Non-pigmented ciliary epithelial cell (primary cell): ENCODE results near the gene FOXO3.

Source experiments
- DNase-seq: peaks from one replicate; pipeline ENCODE4 v3.0.0-alpha.2; 2010; ENCODE audit warnings: low read depth

FOXO3 gene

GRCh38 chr6:108685970-108686369, 125.3 kb downstream of the FOXO3 start:
- no peak for DNase-seq

DNA sequence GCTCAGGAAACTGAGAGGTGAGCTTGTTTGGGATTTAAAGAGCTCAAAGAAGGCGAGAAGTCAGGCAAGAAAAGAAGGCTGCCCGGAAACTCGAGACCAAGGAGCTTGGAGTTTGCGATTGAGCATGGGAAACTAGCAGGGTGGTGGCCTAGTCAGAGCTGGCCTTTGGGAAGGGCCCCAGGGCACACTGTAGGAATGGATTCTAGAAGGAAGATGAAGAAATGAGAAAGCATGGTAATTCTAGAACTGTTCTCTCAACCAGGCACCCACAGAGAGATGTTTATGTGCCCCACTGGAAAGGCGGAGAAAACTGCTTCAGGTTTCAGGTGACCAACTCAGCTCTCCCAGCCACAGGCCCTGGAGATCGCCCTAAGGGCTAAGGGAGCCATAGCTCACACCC, 126.2 kb downstream of the FOXO3 start:
- DNase-seq: no peak

DNA sequence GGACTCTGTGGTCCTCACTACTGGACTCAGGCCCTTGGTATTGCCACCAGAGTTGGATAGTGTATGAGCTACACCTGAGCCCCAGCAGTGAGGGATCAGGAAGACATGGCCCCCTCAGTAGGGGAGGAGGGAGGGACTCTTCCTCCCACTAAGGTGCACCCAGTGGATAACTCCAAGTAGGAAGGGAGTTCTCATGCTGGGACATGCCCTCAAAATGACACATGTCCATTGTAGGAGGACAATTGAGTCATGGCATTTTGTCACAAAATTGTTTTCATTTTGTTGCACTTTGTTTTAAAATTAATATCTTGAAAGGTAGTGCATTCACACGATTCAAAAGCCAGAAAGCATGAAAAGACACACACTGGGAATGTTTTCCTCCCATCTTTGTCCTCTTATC, 127.2 kb downstream of the FOXO3 start:
- no peak for DNase-seq

DNA sequence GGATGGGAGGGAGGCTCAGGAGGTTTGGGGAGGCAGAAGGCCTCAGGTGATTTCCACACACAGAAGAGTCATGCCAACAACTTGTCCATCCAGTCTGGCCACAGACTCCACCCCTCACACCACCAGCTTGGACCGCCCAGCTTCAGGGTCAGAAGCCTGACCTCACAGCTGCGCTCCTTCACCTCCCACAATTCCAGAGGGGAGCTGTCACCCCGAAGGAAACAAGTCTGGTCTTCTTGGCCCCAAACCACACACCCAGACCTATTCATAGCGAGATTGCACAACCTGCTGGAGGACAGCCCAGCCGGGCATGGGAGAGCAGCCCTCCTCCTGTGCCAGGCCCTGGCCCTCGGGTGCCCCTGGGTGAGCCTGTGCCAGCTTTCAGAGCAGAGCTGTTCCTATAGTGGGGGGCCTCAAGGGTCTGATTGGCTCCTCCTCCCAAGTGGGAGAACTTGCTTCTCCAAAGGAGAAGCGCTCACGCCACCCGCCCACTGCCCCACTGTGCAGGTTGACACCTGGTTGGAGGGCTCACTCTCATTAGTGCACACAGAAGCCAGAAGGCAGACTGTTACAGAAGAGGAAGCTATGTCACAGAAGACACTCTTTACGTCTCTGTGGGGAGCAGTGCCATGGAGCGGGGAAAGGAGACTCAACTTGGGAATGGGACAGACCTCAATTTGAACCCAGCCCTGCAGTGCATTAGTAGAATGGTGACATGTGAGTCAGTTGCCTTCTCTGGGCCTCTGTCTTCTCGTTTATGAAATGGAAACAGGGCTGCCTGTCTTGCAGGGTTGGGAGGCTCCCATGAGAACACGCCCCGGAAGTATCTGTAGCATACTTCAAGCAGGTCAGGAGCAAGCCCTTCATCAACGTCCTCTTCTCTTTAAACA, 128.8 kb downstream of the FOXO3 start:
- peak; percentile 58 for DNase-seq

DNA sequence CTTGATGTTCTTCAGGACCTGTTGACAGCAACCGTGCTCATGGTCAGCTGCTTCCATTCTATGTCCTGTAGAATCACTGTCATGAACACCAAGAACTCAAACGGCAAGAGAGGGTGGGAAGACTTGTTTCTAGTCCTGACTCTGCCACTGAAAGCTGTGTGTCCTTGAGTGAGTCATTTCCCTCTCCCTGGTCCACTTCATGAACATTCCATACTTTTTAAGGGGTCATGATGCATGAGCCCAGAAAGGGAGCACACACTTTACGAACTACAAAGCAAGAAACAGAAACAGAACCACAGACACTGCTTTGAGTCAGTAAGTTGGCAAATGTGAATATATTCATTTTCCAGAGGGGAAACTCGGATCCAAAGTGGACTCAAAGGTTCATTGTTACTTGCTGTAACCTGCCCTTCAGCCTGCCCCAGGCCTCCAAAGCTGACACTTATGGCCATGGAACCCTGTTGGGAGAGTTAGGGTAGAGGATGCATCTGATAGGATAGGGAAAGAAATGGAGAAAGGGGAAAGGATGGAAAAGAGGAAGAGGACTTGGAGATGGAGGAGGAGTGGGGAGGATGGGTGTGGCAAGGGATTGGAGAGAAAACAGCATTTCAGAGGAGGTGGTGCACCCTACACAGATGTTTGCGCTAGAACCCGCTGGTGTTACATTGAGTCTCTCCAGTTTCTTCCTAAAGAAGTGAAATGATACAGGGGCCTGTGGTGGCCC, 129.8 kb downstream of the FOXO3 start:
- peak; percentile 44 for DNase-seq

DNA sequence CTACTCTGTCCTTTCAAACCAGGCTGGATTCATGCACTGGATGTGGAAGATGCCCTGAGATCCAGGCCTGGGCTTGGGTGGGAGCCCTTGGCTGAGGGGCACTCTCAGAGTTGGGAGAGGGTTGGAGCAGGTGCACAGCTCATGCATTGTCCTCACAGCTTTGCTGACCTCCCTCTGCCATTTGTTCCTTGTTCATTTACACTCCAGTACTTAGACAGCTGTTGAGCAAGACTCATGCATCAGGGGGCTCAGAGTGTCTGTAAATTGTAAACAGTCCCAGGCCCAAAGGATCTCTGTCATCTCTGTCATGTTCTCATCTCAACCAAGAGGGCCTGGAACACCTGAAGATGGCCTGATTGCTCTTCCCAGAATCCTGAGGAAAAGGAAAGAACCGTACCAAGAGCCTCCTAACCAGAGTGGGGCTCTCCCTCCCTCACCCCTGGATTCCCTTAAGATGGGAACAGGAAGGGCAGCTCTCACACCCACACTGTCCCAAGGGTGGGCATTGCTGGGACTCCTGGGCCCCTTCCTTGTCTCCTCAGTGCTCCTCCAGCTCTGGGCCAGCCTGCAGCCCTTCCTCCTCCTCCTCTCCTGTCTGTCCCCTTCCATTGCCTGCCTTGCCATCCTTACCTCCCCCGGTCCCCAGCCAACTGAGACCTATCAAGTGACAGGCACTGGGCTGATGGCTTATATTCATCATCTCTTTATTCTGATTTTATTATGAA, 132.9 kb downstream of the FOXO3 start:
- DNase-seq: no peak

- DNase-seq: no peak
Observed at GRCh38 chr6:108694816-108695215, 134.1 kb downstream of the FOXO3 start.

DNA sequence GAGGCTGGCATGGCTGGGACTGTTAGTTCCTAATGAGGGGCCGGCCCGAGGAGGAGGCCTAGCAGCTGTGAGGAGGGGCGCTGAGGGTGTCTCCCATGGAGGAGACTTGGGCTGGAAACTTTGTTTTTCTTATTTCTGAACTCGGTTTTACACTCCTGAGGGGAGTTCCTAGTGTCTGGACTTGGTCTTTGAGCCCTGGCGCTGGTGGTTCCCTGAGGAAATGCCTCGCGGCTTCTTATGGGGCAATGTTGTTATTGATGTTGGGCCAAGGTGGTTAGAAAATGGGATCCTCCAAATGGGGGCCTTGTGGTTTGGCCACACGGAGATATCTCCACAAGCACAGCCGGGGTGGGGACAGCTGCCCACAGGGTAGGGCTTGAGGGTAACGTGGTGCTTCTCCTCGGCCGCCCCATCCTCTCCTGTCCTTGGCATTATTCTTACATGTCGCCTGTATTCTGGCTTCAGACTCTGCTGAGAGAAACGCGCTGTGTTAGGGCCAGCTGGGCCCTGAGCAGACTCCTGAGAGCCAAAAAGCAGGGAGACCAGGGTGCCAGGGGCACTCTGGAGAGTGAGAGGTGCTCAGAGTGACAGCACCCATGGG, 136.9 kb downstream of the FOXO3 start:
- no peak for DNase-seq

DNA sequence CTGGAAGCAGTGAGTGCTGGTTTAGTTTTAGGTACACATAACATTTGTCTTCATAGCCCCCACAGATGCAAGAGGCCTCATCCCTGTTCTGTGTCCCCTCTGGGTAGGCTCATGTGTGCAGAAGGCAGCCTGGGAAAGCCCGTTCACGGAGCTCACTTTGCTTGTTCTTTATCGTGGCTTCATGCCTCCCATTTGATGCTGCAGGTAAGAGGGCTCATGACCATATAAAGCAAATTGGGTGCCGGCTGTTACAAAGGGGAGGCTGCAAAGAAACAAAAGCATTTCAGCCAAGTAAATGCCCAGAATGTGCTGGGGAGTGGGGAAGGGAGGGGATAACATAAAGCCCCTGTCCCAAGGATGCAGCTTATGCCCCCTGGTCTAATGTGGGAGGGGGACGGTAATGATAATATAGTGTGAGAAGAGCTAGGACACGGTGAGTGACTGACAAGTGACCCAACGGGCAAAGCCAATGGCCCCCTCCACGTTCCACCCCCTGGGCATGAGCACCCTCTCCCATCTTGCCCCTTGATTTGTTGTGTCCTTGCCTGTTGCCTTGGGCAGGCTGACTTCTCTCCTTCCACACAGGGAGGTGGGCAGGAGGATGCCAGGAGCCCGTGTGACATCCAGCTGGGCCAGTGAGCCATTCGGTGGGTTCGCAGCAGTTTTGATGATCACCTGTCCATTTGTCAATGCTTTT, 138.0 kb downstream of the FOXO3 start:
- DNase-seq: no peak

DNA sequence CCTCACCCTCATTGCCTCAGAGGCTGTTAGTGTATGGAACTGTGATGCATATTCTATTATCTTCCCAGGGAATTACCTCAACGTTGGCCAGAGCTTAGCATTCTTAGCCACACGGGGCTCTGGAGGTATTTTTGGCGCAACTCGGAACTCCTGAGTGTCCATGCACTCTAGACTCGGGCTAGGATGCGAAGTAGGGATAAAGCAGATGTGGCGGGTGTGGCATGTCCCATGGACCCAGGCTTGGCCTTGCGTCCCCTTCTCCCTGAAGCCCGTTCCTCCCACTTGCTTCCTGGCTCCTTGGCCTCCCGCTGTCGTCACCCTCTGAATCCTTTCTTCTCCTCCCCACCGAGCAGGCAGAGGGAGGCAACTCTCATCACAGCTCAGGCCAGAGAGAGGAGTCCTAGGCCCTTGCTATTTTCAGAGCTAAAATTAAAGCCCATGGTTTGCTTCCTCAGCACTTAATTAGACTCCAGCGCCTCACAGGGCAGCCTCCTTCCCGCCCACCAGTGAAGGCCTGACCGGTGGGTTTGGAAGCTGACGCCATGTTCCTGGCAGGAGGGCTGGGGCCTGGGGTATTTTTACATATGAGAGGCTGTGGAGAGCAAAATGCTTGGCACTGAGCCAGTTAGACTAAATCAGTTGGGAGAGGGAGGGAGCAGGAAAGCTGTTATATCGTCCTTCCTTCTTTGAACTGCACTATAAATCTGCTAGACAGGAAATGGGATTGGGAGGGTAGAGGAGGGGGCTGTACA, 138.7 kb downstream of the FOXO3 start:
- DNase-seq: no peak

- DNase-seq: no peak
Observed at GRCh38 chr6:108702106-108702851, 141.6 kb downstream of the FOXO3 start.

GRCh38 chr6:108706649-108707048, 145.9 kb downstream of the FOXO3 start:
- no peak for DNase-seq

DNA sequence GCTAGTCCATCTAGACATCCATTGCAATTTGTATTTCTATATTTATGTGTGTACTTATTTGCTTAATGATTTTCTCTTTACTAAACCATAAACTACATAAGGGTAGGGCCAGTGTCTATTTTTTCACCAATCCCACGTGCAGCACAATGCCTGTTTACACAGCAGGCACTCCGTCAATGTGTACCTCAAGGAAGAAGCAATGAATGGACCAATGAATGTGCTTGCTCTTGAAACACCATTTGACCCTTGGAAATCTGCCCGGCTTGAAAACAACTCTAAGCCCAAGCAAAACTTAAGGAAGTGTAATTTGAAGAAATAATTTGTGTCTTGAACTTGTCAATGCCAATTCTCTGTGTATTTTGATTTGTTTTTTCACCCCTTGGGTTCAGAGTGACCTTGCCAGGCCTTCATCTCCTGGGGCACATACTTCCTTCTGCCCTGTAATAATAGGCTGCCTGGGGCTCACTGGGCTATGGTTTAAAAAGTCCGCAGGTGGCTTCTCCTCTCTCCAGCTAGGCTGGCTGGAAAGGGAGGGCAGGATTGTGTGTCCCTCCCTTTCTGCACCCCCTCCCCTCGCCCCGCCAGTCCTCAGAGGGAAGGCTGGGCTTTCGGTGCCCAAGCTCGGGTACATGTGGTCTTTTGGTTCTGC, 146.7 kb downstream of the FOXO3 start:
- no peak for DNase-seq

- no peak for DNase-seq
Observed at GRCh38 chr6:108710030-108710429, 149.3 kb downstream of the FOXO3 start.

DNA sequence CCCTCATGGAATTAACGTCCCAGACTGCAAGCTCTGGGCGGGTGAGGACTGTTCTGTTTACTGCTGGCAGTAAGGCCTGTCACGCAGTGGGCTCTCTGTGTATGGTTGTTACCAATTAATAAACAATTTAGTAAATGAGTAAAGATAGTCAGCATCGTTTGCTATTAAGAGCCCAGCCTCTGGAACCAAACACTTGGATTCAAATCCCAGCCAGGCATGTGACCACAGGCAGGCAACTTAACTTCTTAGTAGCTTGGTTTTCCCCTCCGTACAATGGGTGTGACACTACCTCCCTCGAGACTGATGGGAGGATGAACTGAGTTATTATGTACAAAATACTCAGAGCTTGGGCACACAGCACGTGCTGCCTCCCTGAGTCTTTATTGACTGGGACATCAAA, 149.8 kb downstream of the FOXO3 start:
- no peak for DNase-seq

DNA sequence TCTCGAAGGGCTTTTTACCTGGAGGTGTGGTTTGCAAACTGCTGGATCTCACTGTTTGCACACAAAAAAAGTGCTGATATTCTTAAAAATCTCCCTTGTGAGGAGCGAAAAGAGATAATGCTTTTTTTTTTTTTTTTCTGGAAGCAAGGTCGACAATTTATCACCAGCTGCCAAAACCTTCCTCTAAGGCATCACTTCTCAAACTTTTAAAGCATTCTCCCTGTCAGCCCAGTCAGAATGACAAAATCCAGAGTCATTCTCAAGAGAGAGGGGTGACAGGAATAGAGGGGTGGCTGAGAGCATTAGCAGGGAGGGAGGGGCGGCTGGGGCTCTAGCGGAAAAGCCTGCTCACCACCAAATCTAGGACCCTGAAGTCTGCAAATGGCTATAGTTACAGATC, 150.4 kb downstream of the FOXO3 start:
- DNase-seq: no peak

GRCh38 chr6:108711826-108712225, 151.1 kb downstream of the FOXO3 start:
- DNase-seq: no peak

- no peak for DNase-seq
Observed at GRCh38 chr6:108712946-108713345, 152.2 kb downstream of the FOXO3 start.

DNA sequence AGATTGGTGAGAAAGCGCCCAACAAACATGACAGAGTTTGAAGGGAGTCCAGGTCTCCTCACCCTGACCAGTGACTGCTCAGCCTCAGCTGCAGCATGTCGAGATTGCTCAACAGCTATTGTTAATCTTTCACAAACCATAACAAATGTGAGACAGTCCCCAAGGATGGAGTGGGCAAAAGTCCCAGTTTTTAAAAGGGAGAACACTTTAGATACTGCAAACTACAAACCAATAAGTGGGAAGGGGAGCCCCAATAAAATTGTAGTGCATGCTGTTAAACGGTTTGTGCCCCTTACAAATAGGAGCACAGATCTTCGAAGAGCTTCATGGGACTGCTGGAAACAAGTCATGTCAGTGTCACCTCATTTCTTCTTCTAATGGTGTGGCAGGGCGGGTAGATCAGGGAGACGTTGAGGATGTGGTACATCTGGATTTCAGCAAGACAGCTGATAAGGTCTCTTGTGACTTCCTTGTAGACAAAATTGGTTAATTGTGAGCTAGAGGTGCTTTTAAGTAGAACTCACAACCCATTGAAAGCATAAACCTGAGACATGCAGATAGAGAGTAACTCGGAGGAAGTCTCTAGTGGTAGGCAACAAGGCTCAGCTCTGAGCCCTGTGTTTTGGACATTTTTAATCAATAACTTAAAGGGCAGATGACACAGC, 153.5 kb downstream of the FOXO3 start:
- DNase-seq: no peak
